Measurements from ENCODE around the gene NKAIN2.

Gene NKAIN2

GRCh38 chr6:123803504-123804013 is at the start of gene NKAIN2:
NKAIN2 (plus strand) TSS chr6:123803865.
- no peak for DNase-seq

- no peak for DNase-seq
Observed at GRCh38 chr6:123759472-123759871, 44.2 kb upstream of the NKAIN2 start.

GRCh38 chr6:123763904-123764303 is 39.8 kb upstream of the NKAIN2 start:
- DNase-seq, result no peak

GRCh38 chr6:123764722-123765121 is 38.9 kb upstream of the NKAIN2 start:
- DNase-seq, result no peak

- no peak for DNase-seq
Observed at GRCh38 chr6:123768921-123769320, 34.7 kb upstream of the NKAIN2 start.

GRCh38 chr6:123769431-123769830 is 34.2 kb upstream of the NKAIN2 start:
- DNase-seq, result no peak

GRCh38 chr6:123770247-123770949 is 33.3 kb upstream of the NKAIN2 start:
- no peak for DNase-seq

GRCh38 chr6:123771126-123771525 is 32.5 kb upstream of the NKAIN2 start:
- no peak for DNase-seq

- peak; percentile 26 for DNase-seq
Observed at GRCh38 chr6:123777563-123777962, 26.1 kb upstream of the NKAIN2 start.

- no peak for DNase-seq
Observed at GRCh38 chr6:123780021-123780420, 23.6 kb upstream of the NKAIN2 start.

GRCh38 chr6:123784330-123784729 is 19.3 kb upstream of the NKAIN2 start:
- no peak for DNase-seq

GRCh38 chr6:123785039-123785438 is 18.6 kb upstream of the NKAIN2 start:
- DNase-seq, result no peak

- no peak for DNase-seq
Observed at GRCh38 chr6:123788319-123788718, 15.3 kb upstream of the NKAIN2 start.

GRCh38 chr6:123794190-123794589 is 9.5 kb upstream of the NKAIN2 start:
- no peak for DNase-seq

GRCh38 chr6:123794799-123795198 is 8.9 kb upstream of the NKAIN2 start:
- no peak for DNase-seq

- DNase-seq, result no peak
Observed at GRCh38 chr6:123801067-123801466, 2.6 kb upstream of the NKAIN2 start.

- DNase-seq, result no peak
Observed at GRCh38 chr6:123802351-123802696, 1.3 kb upstream of the NKAIN2 start.

GRCh38 chr6:123802697-123803503 is 765 bp upstream of the NKAIN2 start:
- DNase-seq, result peak; percentile 96

- DNase-seq, result peak; percentile 89
Observed at GRCh38 chr6:123804014-123804786, 535 bp downstream of the NKAIN2 start.

GRCh38 chr6:123804787-123805540 is 1.3 kb downstream of the NKAIN2 start:
- peak; percentile 39 for DNase-seq

- DNase-seq, result peak; percentile 46
Observed at GRCh38 chr6:123805921-123806320, 2.3 kb downstream of the NKAIN2 start.

- DNase-seq, result no peak
Observed at GRCh38 chr6:123806561-123806960, 2.9 kb downstream of the NKAIN2 start.

GRCh38 chr6:123808556-123808955 is 4.9 kb downstream of the NKAIN2 start:
- DNase-seq, result peak; percentile 85
